Measurements from ENCODE around the gene MLN. TPM values are rescaled to one million over a fixed set of nuclear protein-coding genes. Genes with fewer than 3 reads are reported as not detected.
A peak's percentile ranks its signal among the peaks of the same experiment; 100 is the strongest.

MLN gene
- total RNA-seq, 1 experiment from 2014 or later, result not detected

DNA sequence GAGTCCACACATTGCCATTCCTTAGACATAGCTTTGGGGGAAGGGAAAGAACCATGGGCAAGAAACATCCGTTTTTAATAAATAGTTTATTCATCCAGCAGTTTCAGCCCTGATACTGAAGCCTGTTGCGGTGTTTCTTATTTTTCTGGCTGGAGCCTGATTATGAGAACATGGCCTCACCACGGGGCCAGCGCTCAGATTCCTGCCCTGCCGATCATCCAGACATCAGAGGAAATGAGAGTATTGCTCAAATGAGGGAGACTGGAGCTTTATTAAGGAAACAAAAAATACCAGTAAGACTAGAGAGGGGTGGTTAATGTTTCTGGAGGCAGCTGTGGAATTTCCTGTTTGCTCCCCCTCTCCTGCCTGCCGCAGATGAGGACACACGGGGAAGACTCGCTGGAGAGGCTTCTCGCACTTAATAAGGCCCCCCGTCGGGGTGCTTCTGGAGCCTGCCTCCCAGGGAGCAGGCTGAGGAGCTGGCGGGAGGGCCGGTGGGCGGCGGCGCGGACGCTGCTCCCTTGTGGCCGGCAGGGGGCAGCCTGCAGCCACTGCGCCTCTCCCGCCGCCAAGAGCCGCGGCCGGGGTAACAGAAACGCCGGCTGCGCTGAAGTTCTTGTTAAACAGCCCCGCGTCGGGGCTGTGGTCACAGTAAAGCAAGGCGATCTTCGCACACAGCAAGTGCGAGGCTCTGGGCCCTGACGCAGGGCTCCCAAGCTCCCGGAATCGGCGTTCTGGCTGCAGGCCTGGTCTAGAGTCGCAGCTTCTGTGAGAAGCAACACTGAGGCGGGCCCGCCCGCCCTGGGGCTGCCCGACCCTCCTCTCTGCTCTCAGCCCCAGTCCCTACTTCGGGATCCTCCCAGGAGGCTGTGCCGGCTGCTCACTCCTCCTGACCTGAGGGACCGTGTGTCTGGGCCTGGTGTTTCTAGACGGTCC is 32.4 kb downstream of the MLN start:
- DNase-seq (ENCODE audit: low spot score), result peak; percentile 80

- DNase-seq (ENCODE audit: low spot score), result no peak
Measured at GRCh38 chr6:33770833-33771145, 33.0 kb downstream of the MLN start.

DNA sequence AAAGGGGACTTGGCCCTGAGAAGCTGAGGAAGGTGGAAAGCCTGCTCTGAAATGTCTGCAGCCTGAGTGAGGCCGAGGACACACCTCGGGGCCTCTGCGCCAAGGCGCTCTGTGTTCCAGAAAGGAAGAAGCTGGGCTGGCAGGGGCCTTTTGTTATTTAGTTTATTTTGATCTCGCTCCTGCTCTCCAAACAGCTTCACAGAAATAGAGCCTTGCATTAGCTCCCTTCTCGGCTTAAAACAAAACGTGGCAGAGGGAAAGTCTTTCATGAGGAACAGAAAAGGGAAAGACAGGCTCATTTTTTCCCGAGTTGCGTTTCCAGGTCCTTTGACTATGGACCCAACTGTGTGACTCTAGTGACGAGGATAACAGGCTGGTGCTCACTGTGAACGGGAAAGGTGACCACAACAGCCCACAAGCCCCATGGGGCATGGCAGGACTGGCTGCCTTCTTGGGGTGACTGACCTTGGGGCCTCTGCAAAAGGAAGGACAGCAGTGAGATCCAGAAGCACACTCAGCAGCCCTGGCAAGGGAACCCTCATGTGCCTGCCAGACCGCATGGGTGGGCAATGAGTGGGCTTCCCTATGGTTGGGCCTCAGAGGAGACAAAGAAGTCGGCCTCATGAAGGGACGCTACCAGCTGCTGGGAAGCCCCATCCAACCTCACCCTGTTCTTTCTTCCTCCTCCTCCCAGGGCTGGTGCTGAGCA is 33.5 kb downstream of the MLN start:
- no peak for DNase-seq (ENCODE audit: low spot score)

DNA sequence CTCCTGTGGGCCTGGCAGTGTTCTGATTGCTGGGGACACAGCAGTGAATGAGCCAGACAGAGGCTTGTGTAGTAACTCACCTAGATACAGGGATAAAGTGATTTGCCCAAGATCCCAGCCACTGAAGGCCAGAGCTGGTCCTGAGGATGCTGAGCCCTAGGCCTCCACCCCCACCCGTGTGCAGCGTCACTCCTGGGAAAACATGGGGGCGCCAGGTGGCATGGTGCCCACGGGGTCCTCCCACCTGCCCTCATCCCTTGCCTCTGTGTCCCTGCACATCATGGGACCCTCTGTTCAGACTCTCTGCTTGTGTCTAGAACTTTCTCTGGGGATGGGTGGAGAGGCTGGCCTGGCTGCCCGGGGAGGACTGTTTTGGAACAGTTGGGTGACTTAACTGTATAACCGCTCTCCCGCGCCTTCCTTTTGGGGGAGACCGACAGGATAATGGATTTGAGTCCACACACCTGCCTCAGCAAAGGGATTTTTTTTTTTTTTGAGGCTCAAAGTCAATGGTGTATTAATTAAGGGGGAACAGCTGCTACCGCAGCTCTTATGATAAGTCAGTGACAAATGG is 34.5 kb downstream of the MLN start:
- no peak for DNase-seq (ENCODE audit: low spot score)

- peak; percentile 78 for DNase-seq (ENCODE audit: low spot score)
Measured at GRCh38 chr6:33768644-33769120, 35.1 kb downstream of the MLN start.

- DNase-seq (ENCODE audit: low spot score), result no peak
Measured at GRCh38 chr6:33766921-33767907, 36.6 kb downstream of the MLN start.

- no peak for DNase-seq (ENCODE audit: low spot score)
Measured at GRCh38 chr6:33765368-33765767, 38.4 kb downstream of the MLN start.

- no peak for DNase-seq (ENCODE audit: low spot score)
Measured at GRCh38 chr6:33764036-33764435, 39.8 kb downstream of the MLN start.

GRCh38 chr6:33763483-33763882 is 40.3 kb downstream of the MLN start:
- no peak for DNase-seq (ENCODE audit: low spot score)

- DNase-seq (ENCODE audit: low spot score), result no peak
Measured at GRCh38 chr6:33762713-33763112, 41.1 kb downstream of the MLN start.

DNA sequence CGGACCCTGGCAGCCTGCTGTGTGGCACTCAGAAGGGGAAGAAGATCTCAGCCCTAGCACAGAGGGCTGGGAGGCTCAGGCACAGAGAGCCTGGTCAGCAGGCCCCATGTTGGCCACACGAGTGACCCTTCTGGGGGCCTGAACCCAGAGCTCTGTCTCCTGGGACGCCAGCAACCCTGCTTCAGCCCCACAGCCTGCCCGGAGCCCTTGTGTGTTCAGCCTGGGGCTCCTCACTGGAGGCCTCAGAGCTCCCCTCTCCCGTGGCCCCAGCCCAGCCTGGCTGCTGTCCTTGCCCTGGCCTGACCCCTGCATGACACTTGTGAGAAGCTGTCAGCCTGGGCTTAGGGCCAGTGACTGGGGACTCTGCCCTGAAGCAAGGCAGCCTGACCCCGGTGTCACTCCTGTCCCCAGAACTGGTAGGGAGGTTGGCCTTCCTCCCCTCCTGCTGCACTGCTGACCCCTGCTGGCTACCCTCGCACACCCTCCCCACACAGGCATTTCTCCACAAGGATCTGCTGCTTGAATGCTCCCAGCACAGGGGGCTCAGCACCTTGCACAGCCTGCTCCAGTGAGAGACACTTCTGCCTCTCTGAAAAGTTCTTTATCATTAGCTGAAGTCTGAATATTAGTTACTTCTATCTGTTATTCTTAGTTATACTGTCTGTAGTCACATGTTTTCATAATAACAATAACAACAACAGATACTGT is 41.7 kb downstream of the MLN start:
- peak; percentile 73 for DNase-seq (ENCODE audit: low spot score)

- no peak for DNase-seq (ENCODE audit: low spot score)
Measured at GRCh38 chr6:33761581-33761921, 42.3 kb downstream of the MLN start.

DNA sequence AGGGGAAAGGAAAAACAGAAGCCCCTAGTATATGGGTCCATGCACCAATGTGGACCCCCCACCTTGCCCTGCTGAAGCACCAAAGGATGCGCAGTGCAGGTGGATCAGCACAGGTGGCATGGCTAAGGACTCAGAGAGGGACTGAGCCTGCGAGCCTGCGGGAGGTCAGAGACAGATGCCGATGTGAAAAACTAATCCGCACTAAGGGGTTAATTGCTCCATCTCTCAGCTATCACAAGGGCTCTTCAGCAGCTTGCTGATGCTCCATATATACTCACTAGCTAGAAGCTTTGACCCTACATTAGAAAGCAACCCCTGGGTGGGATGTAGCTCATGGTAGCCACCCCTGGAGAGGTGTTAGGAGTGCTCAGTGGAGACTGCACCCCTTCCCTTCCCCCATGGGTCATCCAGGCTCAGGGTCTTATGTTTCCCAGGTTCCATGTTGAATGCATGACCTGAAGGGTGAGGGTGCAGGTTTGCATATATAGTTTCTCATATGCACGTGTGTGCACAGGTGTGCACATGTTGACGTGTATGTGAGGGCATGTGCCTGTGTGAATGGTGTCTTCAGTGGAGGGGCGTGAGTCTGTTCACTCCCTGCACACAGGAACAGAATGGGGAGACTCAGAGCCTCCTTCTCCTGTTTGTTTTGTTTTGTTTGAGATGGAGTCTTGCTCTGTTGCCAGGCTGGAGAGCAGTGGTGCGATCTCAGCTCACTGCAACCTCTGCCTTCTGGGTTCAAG is 43.7 kb downstream of the MLN start:
- DNase-seq (ENCODE audit: low spot score), result no peak

- DNase-seq (ENCODE audit: low spot score), result no peak
Measured at GRCh38 chr6:33758815-33759216, 45.0 kb downstream of the MLN start.

- DNase-seq (ENCODE audit: low spot score), result no peak
Measured at GRCh38 chr6:33757906-33758305, 45.9 kb downstream of the MLN start.

DNA sequence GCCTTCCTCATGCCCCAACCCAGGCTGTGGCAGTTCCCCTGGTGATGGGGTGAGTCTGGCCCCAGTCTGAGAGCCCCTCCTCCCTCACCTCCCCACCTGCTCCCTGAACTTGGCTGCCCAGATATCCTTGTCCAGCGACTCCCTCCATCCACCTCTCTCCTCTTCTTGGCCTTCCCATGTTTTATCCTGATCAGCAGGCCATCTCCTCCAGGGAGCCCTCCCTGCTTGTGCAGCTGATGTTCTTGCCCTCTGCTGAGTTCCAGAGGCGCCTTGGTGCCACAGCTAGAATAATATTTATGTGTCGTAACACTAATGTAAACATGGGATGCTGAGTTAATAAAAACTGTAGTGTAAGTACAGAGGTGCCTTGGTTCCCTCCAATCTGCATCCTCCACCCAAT is 46.7 kb downstream of the MLN start:
- no peak for DNase-seq (ENCODE audit: low spot score)

DNA sequence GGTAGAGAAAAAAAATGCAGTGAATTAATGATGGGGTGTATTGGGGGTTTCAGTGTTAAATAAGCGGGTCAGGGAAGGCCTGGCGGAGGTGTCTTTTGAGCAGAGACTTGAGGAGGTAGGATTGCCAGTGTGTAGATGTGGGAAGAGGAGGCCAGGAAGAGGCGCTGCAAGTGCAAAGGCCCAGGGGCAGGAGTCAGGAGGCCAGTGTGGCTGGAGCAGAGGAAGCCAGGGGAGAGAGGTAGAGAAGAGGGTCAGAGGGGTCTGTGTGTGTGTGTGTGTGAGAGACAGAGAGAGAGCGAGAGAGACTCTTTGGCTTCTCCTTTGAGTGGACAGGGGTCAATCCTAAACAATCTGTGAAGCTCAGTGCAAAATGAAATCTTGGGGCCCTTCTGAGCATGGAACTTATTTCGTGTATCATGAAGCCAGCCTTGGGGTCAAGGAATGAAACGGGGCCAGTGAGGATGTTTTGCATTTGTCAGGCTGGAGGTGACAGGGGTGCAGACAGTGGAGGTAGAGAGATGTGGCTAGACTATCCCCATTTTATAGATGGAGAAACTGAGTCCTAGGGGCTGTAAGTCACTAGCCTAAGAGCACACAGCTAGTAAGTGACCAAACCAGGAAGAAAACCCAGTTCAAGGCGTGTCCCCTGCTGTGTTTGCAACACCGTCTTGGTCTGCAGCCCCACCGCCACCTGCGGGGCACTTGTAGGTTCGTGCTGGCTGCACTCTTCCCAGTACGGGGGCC is 47.4 kb downstream of the MLN start:
- no peak for DNase-seq (ENCODE audit: low spot score)

DNA sequence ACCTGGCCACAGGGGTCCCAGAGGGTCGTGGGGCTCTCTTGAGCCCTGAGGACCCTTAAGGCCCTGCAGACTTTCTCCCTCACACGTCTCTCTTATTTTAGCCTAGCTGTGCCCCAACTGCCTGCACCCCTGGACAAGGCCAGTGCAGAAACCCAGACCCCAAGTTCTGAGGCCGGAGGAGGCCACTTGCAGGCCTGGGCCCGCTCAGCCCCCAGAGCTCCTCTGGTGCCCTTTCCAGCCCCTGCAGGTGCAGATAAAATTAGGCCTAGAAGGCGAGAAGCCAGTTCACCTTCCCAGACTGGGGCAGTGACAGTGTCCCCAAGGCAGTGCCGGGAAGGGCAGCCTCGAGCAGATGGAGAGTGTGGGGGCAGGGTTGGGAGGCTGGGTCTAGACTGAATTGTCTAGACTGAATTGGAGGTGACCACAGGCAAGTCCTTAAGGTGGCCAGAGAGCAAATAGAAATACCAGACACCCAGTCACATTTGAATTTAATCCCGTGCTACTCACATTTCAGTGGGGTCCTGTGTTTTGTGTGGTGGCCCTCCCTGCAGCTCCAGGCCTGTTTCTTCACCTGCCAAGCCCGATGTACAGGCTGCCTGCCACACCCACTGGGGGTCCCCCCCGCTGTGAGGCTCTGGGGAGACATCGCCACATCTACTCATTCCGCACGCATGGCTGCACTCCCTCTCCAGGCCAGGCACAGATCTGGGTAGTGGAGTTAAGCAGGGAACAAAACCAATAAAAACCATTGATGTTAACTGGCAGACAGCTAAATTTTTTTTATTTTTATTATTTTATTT is 48.5 kb downstream of the MLN start:
- no peak for DNase-seq (ENCODE audit: low spot score)

GRCh38 chr6:33754222-33754621 is 49.6 kb downstream of the MLN start:
- no peak for DNase-seq (ENCODE audit: low spot score)

All from HT-29 (cell line).